HG02981 (cell line): Measurements from ENCODE around the gene ZNF410.
"Not testable (repeated sequence)": the region's sequence is repeated elsewhere in the genome, so short reads cannot be mapped to it uniquely, and the experiment has no call there.

Source experiments
- ATAC-seq: cut with Tn5 transposase; IDR thresholded peaks from one replicate; pipeline ENCODE4 v1.9.1; 2021; ENCODE audit warnings: mild to moderate bottlenecking, moderate library complexity; ENCODE audit not compliant: unreplicated experiment

The ZNF410 gene

DNA sequence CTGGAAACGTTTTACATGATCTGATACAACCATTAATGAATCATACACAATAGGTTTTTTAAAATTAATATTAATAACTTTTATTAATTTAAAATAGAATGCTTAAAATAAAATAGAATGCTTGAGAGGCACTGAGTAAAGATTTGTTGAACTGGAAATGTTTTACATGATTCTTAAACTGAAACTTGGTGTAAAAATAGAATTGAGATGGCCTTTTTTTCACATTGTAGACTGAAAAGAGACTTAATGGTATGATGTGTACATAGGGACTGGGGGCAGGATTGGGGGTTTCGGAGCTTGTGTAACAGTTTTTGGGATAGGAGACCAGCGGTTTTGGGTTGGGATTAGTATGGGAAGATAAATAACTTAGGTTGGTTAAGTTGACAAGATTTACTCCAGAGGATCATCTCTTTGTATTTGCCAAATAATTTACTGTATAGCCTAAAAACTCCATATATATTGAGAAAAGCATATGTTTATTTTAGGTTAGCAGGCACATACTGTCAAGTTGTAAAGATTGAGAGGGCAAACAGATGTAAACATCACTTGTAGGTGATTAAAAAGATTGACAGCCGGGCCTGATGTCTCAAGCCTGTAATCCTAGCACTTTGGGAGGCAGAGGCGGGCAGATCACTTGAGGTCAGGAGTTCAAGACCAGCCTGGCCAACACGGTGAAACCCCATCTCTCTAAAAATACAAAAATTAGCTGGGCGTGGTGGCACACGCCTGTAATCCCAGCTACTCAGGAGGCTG is 2.0 kb upstream of the ZNF410 start:
- no peak for ATAC-seq

DNA sequence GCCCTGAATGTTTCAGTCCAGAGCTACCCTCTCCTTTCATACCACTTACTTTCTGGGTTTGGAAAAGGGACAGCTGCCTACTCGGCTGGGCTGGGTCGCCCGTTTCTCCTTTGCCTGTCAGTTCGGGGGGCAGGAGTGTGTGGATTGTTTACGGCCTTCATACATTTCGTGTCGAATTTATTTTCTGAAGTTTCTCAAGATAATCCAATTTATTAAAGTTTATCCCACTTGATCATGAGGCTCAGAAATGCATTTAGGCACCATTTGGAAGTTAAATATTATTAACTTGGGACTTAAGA is 608 bp downstream of the ZNF410 start:
- ATAC-seq: no peak

DNA sequence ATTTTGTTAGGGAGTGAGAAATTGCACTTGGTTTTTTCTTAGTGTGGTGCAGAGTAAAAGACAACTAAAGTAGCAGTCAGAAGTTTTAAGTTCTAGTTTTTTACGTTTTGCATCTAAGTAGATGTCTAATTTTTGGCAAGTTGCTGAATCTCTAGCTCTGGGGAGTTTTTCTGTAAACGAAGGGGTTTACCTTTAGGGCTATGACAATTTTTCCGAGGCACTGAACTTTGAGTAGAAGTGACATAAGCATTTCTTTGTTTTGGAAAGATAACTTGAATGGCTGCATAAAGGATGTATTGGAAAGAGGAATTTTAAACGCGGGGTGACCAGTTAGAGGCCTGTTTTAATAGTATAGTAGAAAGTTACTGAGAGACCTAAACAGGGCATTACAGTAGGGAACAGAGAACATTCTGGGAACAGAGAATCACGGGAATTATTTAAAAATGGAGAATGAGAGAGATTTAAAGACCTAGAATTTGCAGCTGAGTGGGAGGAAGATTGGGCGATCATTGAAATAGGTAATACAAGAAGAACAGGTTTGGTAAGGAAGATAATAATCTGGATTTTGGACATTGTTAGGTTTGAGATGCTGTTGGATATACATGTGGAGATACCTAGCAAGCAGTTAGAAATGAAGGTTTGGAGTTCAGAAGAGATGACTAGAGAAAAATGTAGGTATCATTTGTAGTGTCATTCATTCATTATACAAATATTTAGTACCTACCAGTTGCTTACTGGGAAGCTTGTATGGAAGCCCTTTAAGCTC is 1.2 kb downstream of the ZNF410 start:
- ATAC-seq: no peak

DNA sequence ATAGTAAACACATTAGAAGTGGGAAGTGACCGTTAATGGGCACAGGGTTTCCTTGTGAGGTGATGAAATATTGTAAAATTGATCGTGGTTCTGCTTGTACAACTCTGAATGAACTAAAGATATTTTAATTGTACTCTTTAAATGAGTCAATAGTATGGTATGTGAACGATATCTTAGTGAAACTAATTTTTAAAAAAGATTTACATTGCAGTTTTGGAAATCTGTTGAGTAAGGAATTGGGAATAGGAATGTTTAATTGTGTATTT is 1.7 kb downstream of the ZNF410 start:
- no peak for ATAC-seq

DNA sequence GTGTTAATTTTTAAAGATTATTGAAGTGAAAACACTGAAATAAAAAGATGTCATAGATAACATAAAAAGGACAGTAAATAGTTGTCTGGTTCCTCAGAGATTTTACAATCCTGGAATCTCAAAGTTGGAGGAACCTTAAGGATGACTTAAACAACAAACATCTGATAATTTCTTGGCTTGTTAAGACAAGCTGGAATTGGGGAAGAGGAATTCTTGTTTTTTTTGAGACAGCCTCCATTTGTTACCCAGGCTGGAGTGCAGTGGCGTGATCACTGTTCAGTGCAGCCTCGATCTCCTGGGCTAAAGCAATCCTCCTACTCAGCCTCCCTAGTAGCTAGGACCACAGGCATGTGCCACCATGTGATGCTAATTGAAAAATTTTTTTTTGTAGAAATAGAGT is 2.3 kb downstream of the ZNF410 start:
- no peak for ATAC-seq

DNA sequence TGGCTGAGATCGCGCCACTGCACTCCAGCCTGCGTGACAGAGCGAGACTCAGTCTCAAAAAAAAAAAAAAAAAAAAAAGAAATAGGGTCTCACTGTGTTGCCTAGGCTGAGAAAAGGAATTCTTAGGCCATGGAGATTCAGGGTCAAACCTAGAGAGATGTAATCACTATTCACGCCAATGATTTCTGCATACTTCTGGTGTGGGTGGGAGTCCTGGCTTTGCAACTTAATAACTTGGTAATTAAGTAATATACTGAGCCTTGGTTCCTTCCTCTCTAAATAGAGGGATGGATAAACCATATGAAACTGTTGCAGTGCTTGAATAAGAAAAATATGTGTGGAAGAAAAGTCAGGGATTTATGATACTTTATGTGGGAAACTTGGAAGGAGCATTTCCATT is 2.7 kb downstream of the ZNF410 start:
- ATAC-seq: no peak

DNA sequence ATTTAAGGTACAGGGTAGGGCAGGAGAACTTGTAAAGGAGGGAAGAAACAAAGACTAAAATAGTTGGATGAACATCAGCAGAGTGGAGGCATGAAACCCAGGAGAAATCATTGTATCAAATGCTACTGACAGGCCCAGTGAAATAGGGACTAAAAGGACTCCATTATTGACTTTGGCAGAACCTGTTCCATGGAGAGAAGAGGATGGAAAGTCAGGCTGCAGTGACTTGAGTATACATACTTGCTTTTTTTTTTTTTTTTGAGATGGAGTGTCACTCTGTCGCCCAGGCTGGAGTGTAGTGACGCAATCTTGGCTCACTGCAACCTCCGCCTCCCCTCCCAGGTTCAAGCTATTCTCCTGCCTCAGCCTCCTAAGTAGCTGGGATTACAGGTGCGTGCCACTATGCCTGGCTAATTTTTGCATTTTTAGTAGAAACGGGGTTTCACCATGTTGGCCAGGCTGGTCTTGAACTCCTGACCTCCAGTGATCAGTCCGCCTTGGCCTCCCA is 7.6 kb downstream of the ZNF410 start:
- not testable (repeated sequence) for ATAC-seq

DNA sequence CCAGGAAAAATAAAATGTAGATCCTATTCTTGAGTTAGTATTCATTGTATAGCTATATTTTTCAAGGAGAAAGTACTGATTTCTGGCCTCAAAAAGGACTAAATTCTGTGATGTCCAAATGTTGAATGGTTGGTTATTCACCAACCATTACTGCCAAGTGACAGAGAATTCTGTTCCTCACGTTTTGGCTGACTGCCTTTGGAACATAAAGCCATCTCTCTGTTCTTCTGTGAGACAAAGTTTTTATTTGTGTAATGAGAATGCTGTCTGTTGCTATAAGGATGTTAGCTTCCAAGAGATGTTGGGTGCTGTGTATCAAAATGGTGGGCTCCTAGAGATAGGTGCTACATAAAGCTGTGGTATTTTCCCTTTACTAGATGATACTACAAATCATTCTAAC is 9.3 kb downstream of the ZNF410 start:
- ATAC-seq: no peak

DNA sequence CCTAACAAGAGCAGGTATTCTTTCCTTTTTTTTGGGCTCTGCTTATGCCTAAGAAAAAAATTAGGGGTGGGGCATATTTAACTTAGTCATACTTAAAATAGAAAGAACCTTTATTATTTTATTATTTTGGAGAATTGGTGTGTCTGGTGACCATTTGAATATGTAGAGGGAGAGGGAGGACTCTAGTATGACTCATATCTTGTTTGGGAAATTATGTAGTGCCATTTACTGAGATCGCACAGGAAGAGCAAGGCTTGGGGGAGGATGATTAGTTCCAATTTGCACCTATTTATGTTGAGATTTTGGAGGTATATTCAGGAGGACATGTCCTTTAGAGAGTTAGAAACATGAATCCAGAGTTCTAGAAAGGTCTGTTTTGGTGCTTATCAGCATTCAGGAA is 9.9 kb downstream of the ZNF410 start:
- ATAC-seq: no peak

DNA sequence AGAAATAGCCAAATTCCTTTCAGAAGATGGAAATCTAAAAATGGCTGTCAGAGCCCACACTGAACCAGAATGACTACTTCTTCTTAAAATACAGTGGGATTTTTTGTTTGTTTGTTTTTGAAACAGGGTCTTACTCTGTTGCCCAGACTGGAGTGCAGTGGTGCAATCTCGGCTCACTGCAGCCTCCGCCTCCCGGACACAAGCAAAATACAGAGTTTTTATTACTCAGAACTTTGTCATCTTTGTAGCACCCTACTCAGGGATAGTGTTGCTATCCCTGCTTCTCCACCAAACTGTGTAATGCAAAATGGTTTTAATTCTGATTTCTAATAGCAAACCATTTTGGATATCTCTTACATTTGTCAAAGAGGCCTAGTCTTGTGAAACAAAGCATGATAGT is 16.4 kb downstream of the ZNF410 start:
- no peak for ATAC-seq

DNA sequence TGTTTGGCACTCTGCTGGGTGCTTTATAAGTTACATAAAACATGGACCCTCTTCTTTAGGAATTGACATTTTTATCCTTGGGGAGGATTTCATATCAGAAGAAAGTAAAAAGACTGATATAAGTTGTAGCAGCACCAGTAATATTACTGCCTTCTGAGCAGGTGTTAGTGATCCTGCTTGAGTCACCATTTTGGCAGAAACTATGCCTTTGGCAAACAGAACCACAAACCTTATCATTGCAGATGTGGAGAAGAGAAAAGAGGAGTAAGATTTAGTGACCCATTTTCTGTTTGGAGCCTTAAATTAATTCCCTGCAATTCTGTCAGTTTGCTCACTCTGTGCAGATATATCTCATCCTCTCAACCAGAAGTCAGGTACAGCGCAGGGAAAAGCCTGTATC is 23.0 kb downstream of the ZNF410 start:
- ATAC-seq: no peak

DNA sequence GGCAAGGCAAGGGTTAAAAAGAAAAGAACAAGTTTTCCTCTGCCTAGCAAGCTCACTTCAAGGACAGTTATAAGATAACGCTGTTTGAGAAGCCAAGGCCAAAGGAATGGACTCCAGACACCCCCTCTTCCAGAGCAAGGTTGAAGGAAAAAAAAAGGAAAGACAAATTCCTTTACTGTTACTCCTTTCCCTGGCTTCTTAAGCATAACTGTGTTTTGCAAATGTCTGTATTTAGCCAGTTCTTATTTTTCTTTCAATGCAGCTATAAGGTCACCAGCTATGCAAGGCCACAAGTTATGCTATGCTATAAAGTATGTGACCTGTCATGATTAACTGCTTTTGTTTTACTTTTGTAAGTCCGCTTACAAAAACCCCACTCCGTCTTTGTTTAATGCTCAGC is 26.6 kb downstream of the ZNF410 start:
- ATAC-seq: no peak

DNA sequence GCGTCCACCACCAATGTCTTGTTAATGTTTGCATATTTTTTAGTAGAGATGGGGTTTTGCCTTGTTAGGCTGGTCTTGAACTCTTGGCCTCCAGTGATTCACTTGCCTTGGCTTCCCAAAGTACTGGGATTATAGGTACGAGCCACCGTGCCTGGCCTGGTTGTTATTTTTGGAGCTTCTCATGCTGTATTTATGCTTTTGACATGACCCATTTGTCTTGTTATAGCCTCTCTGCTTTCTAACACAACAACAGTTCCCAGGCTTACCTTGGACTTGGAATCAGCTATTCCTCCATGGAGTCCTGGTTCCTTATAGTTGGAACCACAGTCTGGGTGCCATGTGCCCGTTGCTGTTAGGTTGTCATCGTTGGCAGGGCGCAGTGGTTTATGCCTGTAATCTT is 29.7 kb downstream of the ZNF410 start:
- no peak for ATAC-seq

DNA sequence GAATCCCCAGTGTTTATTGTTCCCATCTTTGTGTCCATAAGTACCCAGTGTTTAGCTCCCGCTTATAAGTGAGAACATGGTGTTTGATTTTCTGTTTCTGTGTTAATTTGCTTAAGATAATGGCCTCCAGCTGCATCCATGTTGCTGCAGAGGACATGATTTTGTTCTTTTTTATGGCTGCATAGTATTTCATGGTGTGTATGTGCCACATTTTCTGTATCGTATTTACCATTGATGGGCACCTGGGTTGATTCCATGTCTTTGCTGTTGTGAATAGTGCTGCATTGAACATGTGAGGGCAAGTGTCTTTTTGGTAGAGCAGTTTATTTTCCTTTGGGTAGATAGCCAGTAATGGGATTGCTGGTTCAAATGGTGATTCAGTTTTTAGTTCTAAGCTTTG is 32.8 kb downstream of the ZNF410 start:
- not testable (repeated sequence) for ATAC-seq

DNA sequence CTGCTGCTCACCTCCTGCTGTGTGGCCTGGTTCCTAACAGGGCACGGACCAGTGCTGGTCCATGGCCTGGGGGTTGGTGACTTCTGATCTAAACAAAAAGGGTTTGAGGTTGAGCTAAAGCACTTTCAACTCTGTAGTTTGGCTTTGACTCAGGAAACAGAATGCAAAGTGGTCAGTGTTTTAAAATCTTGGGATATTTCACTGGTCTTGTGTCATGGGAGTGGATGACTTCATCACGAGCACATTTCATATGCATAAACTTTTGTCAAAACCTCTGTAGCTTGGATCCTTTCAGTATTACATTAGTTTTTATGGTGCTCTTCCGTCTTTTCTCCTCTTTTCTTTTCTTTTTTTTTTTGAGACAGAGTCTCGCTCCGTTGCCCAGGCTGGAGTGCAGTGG is 37.7 kb downstream of the ZNF410 start:
- ATAC-seq: no peak

DNA sequence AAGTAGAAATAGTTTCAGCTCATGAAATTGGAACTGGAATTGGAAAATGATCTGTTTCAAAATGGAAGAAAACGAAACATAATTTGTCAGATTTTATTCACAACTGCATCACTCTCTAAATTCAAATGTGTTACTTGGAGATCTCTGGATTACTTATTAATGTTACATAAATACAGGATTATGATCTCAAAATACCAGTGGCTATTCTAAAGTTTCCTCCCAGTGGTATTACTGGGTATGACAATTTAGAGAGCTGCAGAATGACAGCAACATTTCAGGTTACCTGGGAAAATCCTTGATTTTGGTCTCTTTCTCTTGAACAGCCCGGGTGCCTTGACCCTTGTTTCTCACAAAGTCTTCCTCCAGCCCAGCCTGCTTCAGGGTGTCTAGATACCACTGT is 49.0 kb downstream of the ZNF410 start:
- ATAC-seq: no peak

DNA sequence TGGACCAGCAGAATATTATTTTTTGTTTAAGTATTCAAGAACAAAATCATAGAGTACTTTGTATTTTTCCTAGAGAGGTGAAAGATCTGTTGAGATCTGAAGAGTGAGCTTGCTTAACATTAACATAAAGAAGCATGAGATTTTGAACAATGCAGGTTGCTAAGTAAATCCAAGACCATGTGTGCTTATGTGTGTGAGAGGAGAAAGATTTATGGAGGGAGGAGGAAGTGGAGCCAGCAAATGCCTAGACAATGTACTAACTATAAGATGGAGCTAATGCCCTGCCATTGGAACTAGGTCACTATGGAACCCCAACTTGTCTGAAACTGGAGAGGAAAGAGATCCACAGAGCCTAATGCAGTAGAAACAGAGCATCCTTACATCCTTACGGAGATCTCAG is 49.9 kb downstream of the ZNF410 start:
- ATAC-seq: no peak

DNA sequence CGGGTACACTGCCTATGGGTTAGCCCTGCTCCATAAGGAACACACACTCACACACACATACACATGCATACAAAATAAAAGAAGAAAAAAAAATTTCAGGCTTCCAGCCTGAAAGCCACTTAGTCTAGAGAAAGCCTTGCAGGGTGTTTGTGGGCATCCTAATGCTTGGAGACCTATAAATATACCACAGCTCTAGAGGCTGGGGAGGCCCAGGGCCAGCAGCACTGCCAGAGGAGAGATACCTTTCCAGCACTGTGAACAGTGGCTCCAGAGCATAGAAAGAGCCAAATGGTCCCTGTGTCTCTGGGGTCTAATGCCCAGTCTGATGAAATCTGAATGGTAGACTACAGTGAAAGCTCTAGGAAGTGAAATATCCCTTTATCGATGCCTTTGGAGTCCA is 50.4 kb downstream of the ZNF410 start:
- no peak for ATAC-seq

DNA sequence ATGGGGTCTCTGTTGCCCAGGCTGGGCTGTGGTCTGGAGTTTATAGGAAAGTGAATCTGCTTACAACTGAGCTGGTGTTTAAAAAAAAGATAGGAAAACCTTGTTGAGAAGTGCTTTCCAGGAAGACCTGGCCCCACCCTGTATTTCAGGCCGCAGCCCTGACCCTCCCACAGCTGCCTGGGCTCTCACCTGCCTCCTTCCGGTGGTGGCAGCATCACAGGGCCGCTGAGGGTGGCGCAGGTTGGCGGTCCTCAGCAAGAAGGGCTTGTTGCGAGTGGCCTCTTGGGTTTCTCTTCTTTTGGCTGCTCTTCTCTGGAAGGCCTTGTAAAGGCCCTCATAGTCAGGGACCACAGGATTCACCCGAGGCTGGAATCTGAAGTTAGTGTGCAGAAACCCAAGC is 55.5 kb downstream of the ZNF410 start:
- ATAC-seq: no peak

DNA sequence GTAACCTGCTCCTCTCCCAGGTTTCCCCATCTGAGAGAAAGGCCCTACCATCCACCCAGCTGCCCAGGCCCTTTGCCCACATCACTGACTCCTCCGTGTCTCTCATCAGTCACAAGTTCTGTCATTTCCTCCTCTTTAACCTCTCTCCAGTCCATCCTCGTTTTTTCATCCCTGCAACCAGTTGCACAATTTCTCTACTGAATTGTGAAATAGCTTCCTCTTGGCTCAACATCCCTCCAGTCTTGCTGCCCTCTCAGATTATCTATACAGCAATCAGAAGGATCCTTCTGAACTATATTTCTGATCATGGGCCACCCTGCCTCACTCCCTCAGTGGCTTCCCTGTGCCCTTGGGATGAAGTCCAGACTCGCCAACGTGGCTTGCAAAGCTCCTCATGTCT is 56.4 kb downstream of the ZNF410 start:
- ATAC-seq: no peak

DNA sequence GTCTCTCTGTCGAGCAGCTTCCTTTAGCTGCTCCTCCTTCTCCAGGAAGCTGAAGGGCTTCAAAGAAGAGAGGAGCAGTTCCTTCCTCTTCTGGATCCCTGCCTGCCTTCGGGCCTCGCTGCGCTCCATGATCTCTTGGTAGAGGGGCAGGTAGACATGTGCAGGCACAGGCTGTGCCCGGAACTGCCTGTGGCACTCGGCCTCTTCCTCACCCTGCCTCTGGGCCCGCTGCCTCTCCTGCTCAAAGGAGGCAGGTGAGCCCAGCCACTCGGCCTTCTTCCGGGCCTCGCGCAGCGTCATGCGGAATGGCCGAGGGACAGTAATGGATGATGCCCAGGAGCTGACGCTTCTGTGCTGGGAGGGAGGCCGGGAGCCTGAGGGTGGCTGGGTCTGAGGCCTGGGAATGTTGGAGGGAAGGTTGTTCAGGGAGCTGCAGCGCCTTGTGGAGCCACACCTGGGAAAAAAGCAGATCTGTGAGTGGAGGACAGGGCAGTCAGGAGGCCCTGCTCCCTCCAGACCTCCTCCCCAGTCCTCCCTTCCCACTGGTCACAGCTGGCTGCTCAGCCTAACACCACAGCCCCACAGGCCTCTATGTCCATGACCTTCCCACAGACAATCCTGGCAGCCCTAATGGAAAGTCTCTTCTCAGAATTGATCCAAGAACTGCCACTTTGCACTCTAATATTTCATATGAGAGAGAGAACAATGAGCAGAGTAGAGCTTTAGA is 57.9 kb downstream of the ZNF410 start:
- ATAC-seq: no peak

DNA sequence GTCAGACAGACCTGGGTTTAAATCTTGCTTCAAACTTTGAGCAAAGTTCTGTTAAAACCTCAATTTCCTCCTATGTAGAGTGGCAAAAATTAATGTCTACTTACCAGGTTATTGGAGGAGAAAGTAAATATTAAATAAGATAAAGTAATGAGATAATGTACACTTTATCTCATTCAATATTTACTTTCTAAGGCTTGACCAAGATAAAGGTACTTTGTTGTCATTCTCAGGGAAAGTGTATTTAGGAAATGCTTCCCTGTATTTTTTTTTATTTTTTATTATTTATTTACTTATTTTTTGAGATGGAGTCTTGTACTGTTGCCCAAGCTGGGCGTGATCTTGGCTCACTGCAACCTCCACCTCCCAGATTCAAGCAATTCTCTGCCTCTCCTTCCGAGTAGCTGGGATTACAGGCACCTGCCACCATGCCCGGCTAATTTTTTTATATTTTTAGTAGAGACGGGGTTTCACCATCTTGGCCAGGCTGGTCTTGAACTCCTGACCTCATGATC is 58.6 kb downstream of the ZNF410 start:
- ATAC-seq: no peak
